HepG2 (cell line): ENCODE data around the gene GLIPR1L2. TPM values are rescaled to one million over a fixed set of nuclear protein-coding genes. Genes with fewer than 3 reads are reported as not detected.

Experiments
- ATAC-seq: fragments of 200-7000 bp; cut with Tn5 transposase; 3 replicates; pipeline ENCODE4 v1.9.1; 2020; ENCODE audit warnings: mild to moderate bottlenecking, moderate library complexity
- BruUV-seq: library from RNA; stranded (reverse); fragments of 400-500 nt; replicated peaks from 2 replicates; lab custom pipeline; 2021; lab: Mats Ljungman, UMichigan
- CTCF ChIA-PET: fragments of 300-600 bp; formaldehyde crosslinking; extraction: SDS; loops from one replicate; lab custom pipeline; 2021; ENCODE audit warnings: low total read pairs, inconsistent platforms, low intra/inter-chr PET ratio; lab: Yijun Ruan, JAX
- POLR2A ChIA-PET: fragments of 350-600 bp; sonication (Branson Sonifier 250); formaldehyde crosslinking; loops from one replicate; lab custom pipeline; 2020; ENCODE audit warnings: antibody characterized with exemption, inconsistent platforms; lab: Yijun Ruan, JAX
- DNase-seq: peaks from one replicate; pipeline ENCODE4 v3.0.0-alpha.2; 2015; ENCODE audit warnings: low spot score
- FAIRE-seq: peaks from 3 replicates; lab custom pipeline; 2011; peaks lifted over from hg19 to GRCh38; lab: Jason Lieb, UNC
- H2AFZ ChIP-seq: one replicate; pipeline ENCODE4 v1.6.1; 2011; ENCODE audit warnings: low read length, inconsistent platforms
- H3K27ac ChIP-seq: fragments of 300-600 bp; 3 replicates; pipeline ENCODE4 v1.8.0; 2011; ENCODE audit warnings: mixed run types, mild to moderate bottlenecking, mixed read lengths, low read length, inconsistent platforms; ENCODE audit not compliant: insufficient read depth; ENCODE audit errors: extremely low read length
- H3K27me3 ChIP-seq, 2 experiments: fragments of 200-600 bp in 1 of 2; 2 replicates in 1 of 2; 3 replicates in 1 of 2; pipeline versions ENCODE4 v1.6.0 to v1.8.0; 2011; ENCODE audit warnings: low read length in 2 of 2, mild to moderate bottlenecking in 2 of 2, moderate library complexity in 2 of 2, inconsistent platforms in 1 of 2; ENCODE audit not compliant: insufficient read depth in 2 of 2, control insufficient read depth in 1 of 2
- H3K36me3 ChIP-seq, 2 experiments: fragments of 200-600 bp in 1 of 2; replicated peaks in 1 of 2; 2 replicates in 1 of 2; 3 replicates in 1 of 2; pipeline versions ENCODE4 v1.5.1 to v1.8.0; 2011; ENCODE audit warnings: low read length in 2 of 2, inconsistent platforms in 1 of 2; ENCODE audit not compliant: insufficient read depth in 2 of 2, control insufficient read depth in 1 of 2
- H3K4me1 ChIP-seq: 2 replicates; pipeline ENCODE4 v1.5.1; 2012; ENCODE audit warnings: low read length, inconsistent platforms; ENCODE audit not compliant: insufficient read depth
- H3K4me2 ChIP-seq: 2 replicates; pipeline ENCODE4 v1.6.0; 2011; ENCODE audit warnings: low read depth, low read length, inconsistent platforms
- H3K4me3 ChIP-seq, 3 experiments: fragments of 200-600 bp in 1 of 3; sonication (generic), shearing (Covaris generic) in 1 of 3; replicated peaks in 1 of 3; 2 replicates each; pipeline ENCODE4 v1.5.1; 2011 to 2016; ENCODE audit warnings: low read length in 3 of 3, inconsistent platforms in 2 of 3, low read depth in 2 of 3, mild to moderate bottlenecking in 2 of 3, control low read depth in 1 of 3, mixed read lengths in 1 of 3; ENCODE audit not compliant: insufficient read depth in 1 of 3
- H3K79me2 ChIP-seq: one replicate; pipeline ENCODE4 v1.6.1; 2011; ENCODE audit warnings: low read length, inconsistent platforms; ENCODE audit not compliant: insufficient read depth
- H3K9ac ChIP-seq: 2 replicates; pipeline ENCODE4 v1.6.0; 2011; ENCODE audit warnings: mild to moderate bottlenecking, low read depth, low read length, inconsistent platforms; ENCODE audit not compliant: insufficient read depth
- H3K9me3 ChIP-seq: 2 replicates; pipeline ENCODE4 v1.5.1; 2012; ENCODE audit warnings: mild to moderate bottlenecking, low read length
- H4K20me1 ChIP-seq: 2 replicates; pipeline ENCODE4 v1.6.0; 2011; ENCODE audit warnings: inconsistent platforms, mild to moderate bottlenecking, low read length, moderate library complexity; ENCODE audit not compliant: insufficient read depth
- AGO1 ChIP-seq: fragments of 200-400 bp; formaldehyde crosslinking; IDR thresholded peaks from 2 replicates; pipeline ENCODE4 v1.6.1; 2017; ENCODE audit warnings: mild to moderate bottlenecking, low read depth, low read length, moderate library complexity; ENCODE audit not compliant: poor library complexity, severe bottlenecking
- CREB1 ChIP-seq, 2 experiments: fragments of 450-650 bp in 1 of 2; IDR thresholded peaks; 2 replicates each; pipeline ENCODE4 v1.6.1; 2016 to 2017; ENCODE audit warnings: control low read depth in 1 of 2, mild to moderate bottlenecking in 1 of 2, missing compliant biosample characterization in 1 of 2, missing genetic modification characterization in 1 of 2
- DR1 ChIP-seq: sonication (generic); formaldehyde crosslinking; IDR thresholded peaks from 2 replicates; pipeline ENCODE4 v1.8.0; 2021; ENCODE audit warnings: mild to moderate bottlenecking, missing genetic modification reagents, inconsistent platforms
- FOSL1 ChIP-seq: sonication (generic); formaldehyde crosslinking; IDR thresholded peaks from 2 replicates; pipeline ENCODE4 v1.9.0; 2021; ENCODE audit warnings: missing genetic modification reagents, borderline replicate concordance
- FOXA3 ChIP-seq: IDR thresholded peaks from 2 replicates; pipeline ENCODE4 v1.6.1; 2016; ENCODE audit warnings: missing genetic modification reagents, missing compliant biosample characterization
- NONO ChIP-seq, 2 experiments: fragments of 450-650 bp in 1 of 2; sonication (generic) in 1 of 2; formaldehyde crosslinking in 1 of 2; IDR thresholded peaks in 1 of 2; conservative IDR thresholded peaks in 1 of 2; 2 replicates each; pipeline versions ENCODE4 v1.6.1 to v1.8.0; 2017 to 2022; ENCODE audit warnings: mild to moderate bottlenecking in 1 of 2, missing genetic modification reagents in 1 of 2, moderate library complexity in 1 of 2
- NR0B2 ChIP-seq: sonication (generic); formaldehyde crosslinking; IDR thresholded peaks from 2 replicates; pipeline ENCODE4 v1.4.0; 2020; ENCODE audit warnings: mild to moderate bottlenecking, missing genetic modification reagents
- NR2F1 ChIP-seq, 2 experiments: fragments of 450-650 bp in 1 of 2; formaldehyde crosslinking in 1 of 2; IDR thresholded peaks; 2 replicates each; pipeline versions ENCODE4 v1.5.0 to v1.6.1; 2016 to 2020; ENCODE audit warnings: mild to moderate bottlenecking in 1 of 2, missing compliant biosample characterization in 1 of 2, missing genetic modification reagents in 1 of 2, moderate library complexity in 1 of 2
- SNAPC2 ChIP-seq: sonication (generic); formaldehyde crosslinking; IDR thresholded peaks from 2 replicates; pipeline ENCODE4 v1.8.1; 2022; ENCODE audit warnings: mild to moderate bottlenecking, missing genetic modification reagents
- SRSF9 ChIP-seq: fragments of 200-400 bp; formaldehyde crosslinking; IDR thresholded peaks from 2 replicates; pipeline ENCODE4 v1.6.1; 2018; ENCODE audit warnings: borderline replicate concordance, mild to moderate bottlenecking, low read depth, low read length; ENCODE audit not compliant: insufficient read depth, poor library complexity, severe bottlenecking
- TERF1 ChIP-seq: sonication (generic); formaldehyde crosslinking; IDR thresholded peaks from 2 replicates; pipeline ENCODE4 v1.8.0; 2022; ENCODE audit warnings: mild to moderate bottlenecking, missing genetic modification reagents, moderate library complexity
- ZNF484 ChIP-seq: sonication (generic); formaldehyde crosslinking; IDR thresholded peaks from 2 replicates; pipeline ENCODE4 v1.5.1; 2020; ENCODE audit warnings: mild to moderate bottlenecking, low read depth, missing genetic modification reagents, borderline replicate concordance
- ZNF574 ChIP-seq: sonication (generic); formaldehyde crosslinking; IDR thresholded peaks from 2 replicates; pipeline ENCODE4 v1.4.0; 2020; ENCODE audit warnings: missing genetic modification reagents
- ZNF598 ChIP-seq: sonication (generic); formaldehyde crosslinking; IDR thresholded peaks from 2 replicates; pipeline ENCODE4 v1.5.1; 2020; ENCODE audit warnings: mild to moderate bottlenecking, missing genetic modification reagents, borderline replicate concordance
- ZXDC ChIP-seq: sonication (generic); formaldehyde crosslinking; IDR thresholded peaks from 2 replicates; pipeline ENCODE4 v1.5.0; 2020; ENCODE audit warnings: mild to moderate bottlenecking, missing genetic modification reagents
- WGBS: methylation state at CpG from one replicate; pipeline ENCODE4 v1.1.6; 2017; ENCODE audit warnings: low lambda C conversion rate; 5-methylcytosine and 5-hydroxymethylcytosine counted together
- in situ Hi-C: cut with HindIII; loops from 2 replicates; pipeline ENCODE4 v1.10.0; 2017; ENCODE audit warnings: low pct_unique_long_range_greater_than_20kb; ENCODE audit not compliant: extremely low pct_ligation_motif_present
- intact Hi-C: fragments of 100-400 bp; cut with micrococcal nuclease; formaldehyde crosslinking; loops from one replicate; pipeline ENCODE4 v1.10.0; 2022; ENCODE audit not compliant: unreplicated experiment
- polyA plus RNA-seq, 8 experiments: library from polyadenylated mRNA; depleted of rRNA in 3 of 8; stranded (reverse) in 7 of 8; unstranded in 1 of 8; fragments of >200 nt; fragmentation: Illumina TruSeq in 4 of 8; extraction: Trizol in 4 of 8; gene quantifications; 2 replicates each; pipeline versions ENCODE4 v1.2.1 to v1.2.3, GENCODE V29; 2011 to 2016; ENCODE audit warnings: low read depth in 4 of 8, missing spikeins in 1 of 8, mixed read lengths in 1 of 8; ENCODE audit not compliant: insufficient read depth in 1 of 8
- total RNA-seq, 5 experiments: library from RNA; depleted of rRNA; stranded (reverse); fragments of >200 nt; fragmentation: Illumina TruSeq; extraction: Trizol; gene quantifications; 2 replicates each; pipeline ENCODE4 v1.2.3, GENCODE V29; 2016; ENCODE audit warnings: low read depth in 1 of 5

Gene GLIPR1L2
- total and polyA plus RNA-seq, 2 of the 13 experiments (the other 11 are each of a cell fraction or from before 2014, with no cell fraction given) = not detected

GRCh38 chr12:75476071-75476470 is 85.2 kb downstream of the GLIPR1L2 start (continued):
- TF ChIP-seq ZNF574 (CRISPR knock-in tag) (no peak), NR2F1 (CRISPR knock-in tag; IDR thresholded peaks at IDR 0.05) (no peak), CREB1 (IDR thresholded peaks at IDR 0.05) (no peak), CREB1 (CRISPR knock-in tag; IDR thresholded peaks at IDR 0.05) (no peak), DR1 (CRISPR knock-in tag) (no peak), NONO (IDR thresholded peaks at IDR 0.05) (no peak), NONO (CRISPR knock-in tag; conservative IDR thresholded peaks at IDR 0.05) (no peak), AGO1 (no peak), SRSF9 (no peak)

- no peaks in the 10 kb centered on the region for H3K36me3 ChIP-seq
- FAIRE-seq = no peak
- no TSS peak for BruUV-seq
- no peaks in the 10 kb centered on the region for H4K20me1 ChIP-seq
- no peak for DNase-seq
- no peak overlapping the region for H2AFZ ChIP-seq
- no peak overlapping the region for H3K4me3 ChIP-seq
- no peaks in the 10 kb centered on the region; a peak in 1 of 5 replicates for H3K27me3 ChIP-seq
- POLR2A ChIA-PET = no interaction called here
- no peaks in the 10 kb centered on the region for H3K9me3 ChIP-seq
- intact Hi-C loops = no loop called here
- CTCF ChIA-PET = no interaction called here
- H3K79me2 ChIP-seq = no peaks in the 10 kb centered on the region
- peaks cover 26% of the 10 kb centered on the region for H3K4me1 ChIP-seq
- no peak overlapping the region for H3K9ac ChIP-seq
- 30% methylated on average over 2 of the region's 2 CpGs for WGBS
- H3K27ac ChIP-seq = no peak overlapping the region
- ATAC-seq = no peak
- no peak overlapping the region for H3K4me2 ChIP-seq
- in situ Hi-C loops = no loop called here
- TF ChIP-seq FOXA3 (CRISPR knock-in tag) (no peak), FOSL1 (CRISPR knock-in tag) (no peak), ZXDC (CRISPR knock-in tag) (no peak), TERF1 (CRISPR knock-in tag) (no peak), NR0B2 (CRISPR knock-in tag) (no peak), ZNF598 (CRISPR knock-in tag) (no peak), SNAPC2 (CRISPR knock-in tag) (no peak), ZNF484 (CRISPR knock-in tag) (no peak)
Measured at GRCh38 chr12:75477137-75477536, 86.2 kb downstream of the GLIPR1L2 start.
